ENCODE results near the gene PHTF1.

DNA sequence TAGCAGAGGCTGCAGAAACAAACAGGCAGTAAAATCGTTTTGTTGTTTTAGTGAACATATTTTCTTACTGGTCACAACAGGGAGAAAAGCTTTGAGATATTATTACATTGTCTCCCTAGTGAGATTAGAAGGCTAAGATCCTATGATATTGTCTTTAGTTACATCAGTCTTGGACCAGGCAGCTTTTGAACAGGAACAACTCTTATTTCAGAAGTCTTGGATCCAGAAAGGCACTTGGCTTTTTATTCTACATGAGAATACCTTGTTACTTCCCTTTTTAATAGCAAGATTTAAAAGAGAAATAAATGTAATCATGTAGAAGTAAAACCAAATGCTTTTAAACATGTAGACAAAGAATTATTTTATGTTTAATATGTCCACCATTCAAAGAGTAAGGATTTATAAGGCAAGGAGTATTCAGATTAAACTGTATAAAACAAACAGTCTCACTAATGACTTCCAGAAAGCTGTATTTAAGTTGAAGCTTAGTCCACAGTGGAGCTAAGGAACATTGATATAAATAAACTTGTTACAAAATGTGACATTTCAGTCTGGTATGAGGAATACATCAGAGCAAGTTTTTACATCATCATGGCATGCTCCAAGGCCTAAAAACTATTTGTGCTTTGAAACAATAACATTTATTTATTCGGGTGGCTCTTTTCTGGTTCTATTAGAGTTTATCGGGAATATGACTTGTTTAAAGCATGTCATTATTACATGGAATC lies 72.2 kb downstream of the PHTF1 start:
- TF ChIP-seq, protein P1, sequence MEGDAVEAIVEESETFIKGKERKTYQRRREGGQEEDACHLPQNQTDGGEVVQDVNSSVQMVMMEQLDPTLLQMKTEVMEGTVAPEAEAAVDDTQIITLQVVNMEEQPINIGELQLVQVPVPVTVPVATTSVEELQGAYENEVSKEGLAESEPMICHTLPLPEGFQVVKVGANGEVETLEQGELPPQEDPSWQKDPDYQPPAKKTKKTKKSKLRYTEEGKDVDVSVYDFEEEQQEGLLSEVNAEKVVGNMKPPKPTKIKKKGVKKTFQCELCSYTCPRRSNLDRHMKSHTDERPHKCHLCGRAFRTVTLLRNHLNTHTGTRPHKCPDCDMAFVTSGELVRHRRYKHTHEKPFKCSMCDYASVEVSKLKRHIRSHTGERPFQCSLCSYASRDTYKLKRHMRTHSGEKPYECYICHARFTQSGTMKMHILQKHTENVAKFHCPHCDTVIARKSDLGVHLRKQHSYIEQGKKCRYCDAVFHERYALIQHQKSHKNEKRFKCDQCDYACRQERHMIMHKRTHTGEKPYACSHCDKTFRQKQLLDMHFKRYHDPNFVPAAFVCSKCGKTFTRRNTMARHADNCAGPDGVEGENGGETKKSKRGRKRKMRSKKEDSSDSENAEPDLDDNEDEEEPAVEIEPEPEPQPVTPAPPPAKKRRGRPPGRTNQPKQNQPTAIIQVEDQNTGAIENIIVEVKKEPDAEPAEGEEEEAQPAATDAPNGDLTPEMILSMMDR (IDR thresholded peaks at IDR 0.05) = no peak
- TF ChIP-seq POLR2A (IDR thresholded peaks at IDR 0.05) = no peak
- no peak for TF ChIP-seq POLR2AphosphoS5 (IDR thresholded peaks at IDR 0.05)
